ENCODE measurements around the gene C14orf180.

GRCh38 chr14:104591031-104591430 is 11.5 kb downstream of the C14orf180 start:
- no peak for TF ChIP-seq CTCF (conservative IDR thresholded peaks at IDR 0.05; ENCODE audit: low read length)
- no peak for TF ChIP-seq EZH2phosphoT487 (IDR thresholded peaks at IDR 0.05; ENCODE audit: borderline replicate concordance, low read depth, low read length)
